Measurements from ENCODE around the gene TARS3. TPM values are rescaled to one million over a fixed set of nuclear protein-coding genes. Genes with fewer than 3 reads are reported as not detected.
A peak's percentile ranks its signal among the peaks of the same experiment; 100 is the strongest.

TARS3 gene
- total RNA-seq, 4 donors from 2014 or later: 16.7 to 26.6 (median 23.5) TPM

DNA sequence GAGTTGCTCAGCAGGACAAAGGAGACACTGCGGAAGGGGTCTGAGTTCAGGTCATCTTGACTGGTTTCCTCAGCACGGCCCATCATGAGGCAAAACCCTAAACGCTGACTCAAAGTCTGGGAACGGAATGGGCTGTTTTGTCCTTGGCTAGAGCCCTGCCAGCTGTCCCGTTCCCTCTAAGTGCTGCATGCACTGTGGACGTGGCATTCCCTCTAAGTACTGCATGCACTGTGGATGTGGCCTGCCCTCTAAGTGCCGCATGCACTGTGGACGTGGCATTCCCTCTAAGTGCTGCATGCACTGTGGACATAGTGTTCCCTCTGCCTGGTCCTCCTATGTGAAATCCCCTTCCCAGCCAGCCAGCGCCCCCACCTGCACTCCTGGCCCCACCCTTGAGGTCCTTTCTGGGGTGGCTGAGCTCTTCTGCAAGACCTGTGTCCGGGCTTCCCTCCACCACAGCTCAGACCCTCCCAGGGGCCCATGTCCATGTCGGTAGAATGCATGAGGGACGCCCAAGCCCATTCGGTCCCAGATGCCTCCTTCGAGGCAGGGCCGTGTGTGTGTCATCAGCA is 108.8 kb downstream of the TARS3 start:
- 48% methylated on average over 11 of the region's 15 CpGs for WGBS
- H3K4me3 ChIP-seq: peak overlapping the region in 3 of 4 donors; percentile 18 to 35 (median 23)
- DNase-seq (ENCODE audit: extremely low spot score): no peak
- H3K36me3 ChIP-seq: no peaks in the 10 kb centered on the region
- H3K4me1 ChIP-seq: peaks cover 42 to 54% (median 48%) of the 10 kb centered on the region in 4 donors
- intact Hi-C loops (cut with DNase I): no loop called here
- TF ChIP-seq, protein P1, sequence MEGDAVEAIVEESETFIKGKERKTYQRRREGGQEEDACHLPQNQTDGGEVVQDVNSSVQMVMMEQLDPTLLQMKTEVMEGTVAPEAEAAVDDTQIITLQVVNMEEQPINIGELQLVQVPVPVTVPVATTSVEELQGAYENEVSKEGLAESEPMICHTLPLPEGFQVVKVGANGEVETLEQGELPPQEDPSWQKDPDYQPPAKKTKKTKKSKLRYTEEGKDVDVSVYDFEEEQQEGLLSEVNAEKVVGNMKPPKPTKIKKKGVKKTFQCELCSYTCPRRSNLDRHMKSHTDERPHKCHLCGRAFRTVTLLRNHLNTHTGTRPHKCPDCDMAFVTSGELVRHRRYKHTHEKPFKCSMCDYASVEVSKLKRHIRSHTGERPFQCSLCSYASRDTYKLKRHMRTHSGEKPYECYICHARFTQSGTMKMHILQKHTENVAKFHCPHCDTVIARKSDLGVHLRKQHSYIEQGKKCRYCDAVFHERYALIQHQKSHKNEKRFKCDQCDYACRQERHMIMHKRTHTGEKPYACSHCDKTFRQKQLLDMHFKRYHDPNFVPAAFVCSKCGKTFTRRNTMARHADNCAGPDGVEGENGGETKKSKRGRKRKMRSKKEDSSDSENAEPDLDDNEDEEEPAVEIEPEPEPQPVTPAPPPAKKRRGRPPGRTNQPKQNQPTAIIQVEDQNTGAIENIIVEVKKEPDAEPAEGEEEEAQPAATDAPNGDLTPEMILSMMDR (IDR thresholded peaks at IDR 0.05): no peak
- no peak for TF ChIP-seq EP300 (IDR thresholded peaks at IDR 0.05)
- no peak for TF ChIP-seq POLR2AphosphoS5 (IDR thresholded peaks at IDR 0.05)
- TF ChIP-seq POLR2A (IDR thresholded peaks at IDR 0.05; ENCODE audit: low read depth): no peak
- no peaks in the 10 kb centered on the region for H3K27me3 ChIP-seq
- H3K27ac ChIP-seq (replicated peaks in 1 of 4): peak overlapping the region in 2 of 4 donors; percentile 52 to 68
- no peaks in the 10 kb centered on the region for H3K9me3 ChIP-seq

DNA sequence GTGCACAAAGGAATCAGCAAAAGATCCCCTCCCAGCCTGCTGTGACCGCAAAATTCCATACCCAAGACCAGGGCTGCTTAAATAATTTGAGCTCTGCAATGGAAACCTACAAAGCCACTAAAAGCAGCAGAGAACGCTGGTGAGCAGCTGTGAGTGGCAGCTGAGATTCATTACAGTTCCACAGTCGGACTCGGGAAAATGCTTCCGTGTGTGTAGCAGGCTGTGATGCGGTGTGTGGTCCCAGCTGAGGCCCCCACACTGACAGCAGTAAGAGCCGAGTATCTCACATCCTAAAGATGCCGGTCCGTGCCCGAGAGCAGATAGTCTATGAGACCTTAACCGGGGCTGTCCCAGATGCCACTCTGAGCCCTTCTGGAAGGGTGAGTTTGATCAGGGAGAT is 109.5 kb downstream of the TARS3 start:
- H3K27me3 ChIP-seq: no peaks in the 10 kb centered on the region
- peaks cover 38 to 48% (median 43%) of the 10 kb centered on the region in 4 donors for H3K4me1 ChIP-seq
- WGBS: 87% methylated on average over 11 of the region's 11 CpGs
- no peak overlapping the region for H3K4me3 ChIP-seq
- H3K36me3 ChIP-seq: no peaks in the 10 kb centered on the region
- no peak for DNase-seq (ENCODE audit: extremely low spot score)
- intact Hi-C loops (cut with DNase I): no loop called here
- no peaks in the 10 kb centered on the region for H3K9me3 ChIP-seq
- TF ChIP-seq POLR2A (IDR thresholded peaks at IDR 0.05; ENCODE audit: low read depth) (no peak), EP300 (IDR thresholded peaks at IDR 0.05) (no peak), POLR2AphosphoS5 (IDR thresholded peaks at IDR 0.05) (no peak)
- TF ChIP-seq, protein P1 (IDR thresholded peaks at IDR 0.05): no peak
- peak overlapping the region in 2 of 4 donors; percentile 68 to 74 for H3K27ac ChIP-seq (replicated peaks in 1 of 4)

DNA sequence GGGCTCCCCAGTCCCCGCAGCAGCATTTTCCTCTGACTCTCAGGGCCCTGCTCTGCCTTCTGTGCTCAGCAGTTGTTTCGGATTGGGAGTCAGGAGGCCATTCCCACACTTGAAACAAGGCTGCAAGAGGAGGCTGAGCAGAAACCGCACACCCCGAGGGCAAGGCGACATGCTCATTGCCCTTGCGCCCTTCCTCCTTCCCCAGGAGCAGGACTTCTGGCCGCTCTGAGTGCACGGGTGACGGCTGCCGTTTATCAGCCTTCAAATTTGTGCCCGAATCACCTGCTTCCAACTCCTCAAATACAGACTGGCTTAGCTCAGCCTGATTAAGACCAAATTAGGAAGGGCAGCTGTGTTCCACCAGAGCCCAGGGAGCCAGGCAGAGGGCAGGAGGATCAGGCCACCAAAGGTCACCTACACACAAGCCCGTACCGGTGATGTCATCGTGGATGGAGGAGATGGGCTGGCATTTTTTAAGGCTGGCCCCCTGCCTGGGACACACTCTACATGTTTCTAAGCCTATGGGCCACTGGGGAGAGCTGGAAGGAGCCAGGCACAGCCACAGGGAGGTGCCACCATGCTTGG is 110.2 kb downstream of the TARS3 start:
- H3K4me1 ChIP-seq: peaks cover 38 to 48% (median 43%) of the 10 kb centered on the region in 4 donors
- no peaks in the 10 kb centered on the region for H3K9me3 ChIP-seq
- H3K36me3 ChIP-seq: no peaks in the 10 kb centered on the region
- no peak overlapping the region for H3K4me3 ChIP-seq
- peak overlapping the region; percentile 43 to 74 (median 56) for H3K27ac ChIP-seq (replicated peaks in 1 of 4)
- intact Hi-C loops (cut with DNase I): no loop called here
- 86% methylated on average over 1 of the region's 14 CpGs for WGBS
- no peak for TF ChIP-seq POLR2AphosphoS5 (IDR thresholded peaks at IDR 0.05)
- TF ChIP-seq, protein P1 (IDR thresholded peaks at IDR 0.05): no peak
- no peak for TF ChIP-seq POLR2A (IDR thresholded peaks at IDR 0.05; ENCODE audit: low read depth)
- TF ChIP-seq EP300 (IDR thresholded peaks at IDR 0.05): no peak
- H3K27me3 ChIP-seq: no peaks in the 10 kb centered on the region
- DNase-seq (ENCODE audit: extremely low spot score): no peak

DNA sequence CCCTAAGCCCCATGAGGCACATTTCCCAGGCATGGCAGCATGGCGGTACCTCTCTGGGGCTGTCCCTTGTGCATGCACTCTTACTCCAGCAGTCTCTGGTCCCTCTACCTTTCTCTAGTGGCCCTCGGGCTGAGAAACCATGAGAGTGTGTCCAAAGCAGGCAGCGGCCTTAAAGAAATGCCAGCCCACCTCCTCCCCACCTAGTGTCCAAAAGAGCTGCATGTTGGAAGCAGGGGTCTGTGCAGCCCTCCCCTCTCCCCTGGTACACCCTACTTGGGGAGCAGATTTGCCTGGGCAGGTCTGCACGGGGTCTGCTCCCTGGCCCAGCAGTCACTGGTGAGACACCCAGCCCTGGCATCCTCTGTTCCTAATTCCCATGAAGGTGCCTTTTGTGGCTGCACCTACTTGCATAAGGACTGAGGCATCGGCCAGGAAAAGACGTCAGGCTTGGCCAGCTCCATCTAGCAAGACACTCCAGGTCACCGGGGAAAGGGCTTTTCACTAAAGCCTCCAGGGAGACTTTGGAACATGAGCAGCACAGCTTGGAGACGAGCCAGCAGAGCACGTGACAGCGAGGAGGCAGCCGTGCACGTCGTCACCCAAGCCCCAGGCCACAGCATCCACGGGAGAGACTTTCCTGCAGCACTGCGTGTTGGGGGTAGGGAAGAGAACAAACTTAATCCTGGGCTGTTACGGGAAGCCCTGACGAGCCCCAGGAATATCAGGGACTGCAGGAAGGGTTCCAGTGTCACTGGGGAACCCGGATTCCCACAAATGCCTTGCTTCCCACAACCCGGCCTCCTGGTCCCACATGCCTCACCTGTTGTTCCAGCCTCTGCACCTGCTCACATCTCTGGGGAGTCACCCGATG is 110.9 kb downstream of the TARS3 start:
- intact Hi-C loops (cut with DNase I): no loop called here
- peak; percentile 23 to 68 for TF ChIP-seq POLR2AphosphoS5 (IDR thresholded peaks at IDR 0.05)
- TF ChIP-seq, protein P1 (IDR thresholded peaks at IDR 0.05): no peak
- H3K36me3 ChIP-seq: no peaks in the 10 kb centered on the region
- no peak for DNase-seq (ENCODE audit: extremely low spot score)
- no peaks in the 10 kb centered on the region for H3K9me3 ChIP-seq
- peak overlapping the region; percentile 45 to 74 (median 60) for H3K27ac ChIP-seq (replicated peaks in 1 of 4)
- WGBS: 44% methylated on average over 17 of the region's 20 CpGs
- H3K27me3 ChIP-seq: no peaks in the 10 kb centered on the region
- H3K4me3 ChIP-seq: no peak overlapping the region
- peaks cover 38 to 48% (median 43%) of the 10 kb centered on the region in 4 donors for H3K4me1 ChIP-seq
